GM21825 (cell line): ENCODE measurements around the gene ARHGAP15.

Source experiments
- ATAC-seq: cut with Tn5 transposase; IDR thresholded peaks from one replicate; pipeline ENCODE4 v1.9.1; 2021; ENCODE audit warnings: mild to moderate bottlenecking, moderate library complexity; ENCODE audit not compliant: unreplicated experiment

The ARHGAP15 gene

GRCh38 chr2:143333168-143333791 is 204.1 kb downstream of the ARHGAP15 start:
- ATAC-seq: no peak

GRCh38 chr2:143333847-143334246 is 204.6 kb downstream of the ARHGAP15 start:
- ATAC-seq: no peak

GRCh38 chr2:143334837-143335236 is 205.6 kb downstream of the ARHGAP15 start:
- no peak for ATAC-seq

GRCh38 chr2:143336719-143337210 is 207.5 kb downstream of the ARHGAP15 start:
- ATAC-seq: no peak

GRCh38 chr2:143341478-143341877 is 212.3 kb downstream of the ARHGAP15 start:
- no peak for ATAC-seq

GRCh38 chr2:143344780-143345179 is 215.6 kb downstream of the ARHGAP15 start:
- no peak for ATAC-seq

GRCh38 chr2:143345887-143346787 is 216.9 kb downstream of the ARHGAP15 start:
- no peak for ATAC-seq

- no peak for ATAC-seq
Observed at GRCh38 chr2:143347271-143347695, 218.1 kb downstream of the ARHGAP15 start.

- no peak for ATAC-seq
Observed at GRCh38 chr2:143347901-143348414, 218.7 kb downstream of the ARHGAP15 start.

- no peak for ATAC-seq
Observed at GRCh38 chr2:143354050-143354750, 225.0 kb downstream of the ARHGAP15 start.

- ATAC-seq: no peak
Observed at GRCh38 chr2:143355870-143356269, 226.7 kb downstream of the ARHGAP15 start.

GRCh38 chr2:143356336-143356735 is 227.1 kb downstream of the ARHGAP15 start:
- ATAC-seq: no peak

- no peak for ATAC-seq
Observed at GRCh38 chr2:143356736-143357446, 227.7 kb downstream of the ARHGAP15 start.

- ATAC-seq: no peak
Observed at GRCh38 chr2:143357966-143358365, 228.7 kb downstream of the ARHGAP15 start.

GRCh38 chr2:143361346-143361745 is 232.1 kb downstream of the ARHGAP15 start:
- ATAC-seq: no peak

- no peak for ATAC-seq
Observed at GRCh38 chr2:143371616-143372015, 242.4 kb downstream of the ARHGAP15 start.

GRCh38 chr2:143375384-143375880 is 246.2 kb downstream of the ARHGAP15 start:
- ATAC-seq: no peak

- no peak for ATAC-seq
Observed at GRCh38 chr2:143378996-143379395, 249.8 kb downstream of the ARHGAP15 start.

- ATAC-seq: no peak
Observed at GRCh38 chr2:143379955-143380354, 250.7 kb downstream of the ARHGAP15 start.

- ATAC-seq: no peak
Observed at GRCh38 chr2:143382573-143382972, 253.4 kb downstream of the ARHGAP15 start.
